K562 (cell line): Measurements from ENCODE around the gene MYBPH. TPM values are rescaled to one million over a fixed set of nuclear protein-coding genes. Genes with fewer than 3 reads are reported as not detected.

ENCODE experiments used
- ATAC-seq: fragments of 200-7000 bp; cut with Tn5 transposase; 3 replicates; pipeline ENCODE4 v1.9.1; 2020; ENCODE audit warnings: moderate library complexity
- BruUV-seq: library from RNA; stranded (reverse); fragments of 400-500 nt; replicated peaks from 2 replicates; lab custom pipeline; 2021; lab: Mats Ljungman, UMichigan
- CTCF ChIA-PET: fragments of 300-600 bp; formaldehyde crosslinking; extraction: SDS; loops from one replicate; lab custom pipeline; 2021; ENCODE audit warnings: low intra/inter-chr PET ratio; lab: Yijun Ruan, JAX
- POLR2A ChIA-PET: fragments of 300-600, 350-650 bp; sonication (Branson Sonifier 250); formaldehyde crosslinking; extraction: SDS; loops from one replicate; lab custom pipeline; 2021; ENCODE audit warnings: antibody characterized with exemption, inconsistent platforms; lab: Yijun Ruan, JAX
- DNase-seq, 4 experiments: peaks; one replicate each; pipeline versions ENCODE4 v3.0.0 to v3.0.0-alpha.2; 2011 to 2018; ENCODE audit warnings: low spot score in 3 of 4, mixed read lengths in 3 of 4; ENCODE audit errors: extremely low read depth in 1 of 4
- FAIRE-seq: peaks from 2 replicates; lab custom pipeline; 2011; peaks lifted over from hg19 to GRCh38; lab: Jason Lieb, UNC
- H2AFZ ChIP-seq: 2 replicates; pipeline ENCODE4 v1.6.0; 2011; ENCODE audit warnings: low read depth, low read length, control low read depth, inconsistent platforms
- H3K27ac ChIP-seq: fragments of 200-600 bp; 3 replicates; pipeline ENCODE4 v1.8.0; 2011; ENCODE audit warnings: low read depth, mild to moderate bottlenecking, control low read depth, inconsistent platforms, low read length, moderate library complexity, mixed read lengths; ENCODE audit errors: extremely low read depth
- H3K27me3 ChIP-seq, 2 experiments: fragments of 300-600 bp in 1 of 2; 2 replicates in 1 of 2; 3 replicates in 1 of 2; pipeline versions ENCODE4 v1.6.0 to v1.8.0; 2011; ENCODE audit warnings: inconsistent platforms in 2 of 2, low read length in 2 of 2, mild to moderate bottlenecking in 1 of 2, mixed read lengths in 1 of 2, moderate library complexity in 1 of 2; ENCODE audit not compliant: control insufficient read depth in 2 of 2, insufficient read depth in 2 of 2
- H3K36me3 ChIP-seq: fragments of 300-600 bp; 3 replicates; pipeline ENCODE4 v1.8.0; 2011; ENCODE audit warnings: mild to moderate bottlenecking, low read length, inconsistent platforms; ENCODE audit not compliant: control insufficient read depth, insufficient read depth
- H3K4me1 ChIP-seq, 2 experiments: fragments of 200-600 bp in 1 of 2; replicated peaks in 1 of 2; 2 replicates in 1 of 2; 3 replicates in 1 of 2; pipeline versions ENCODE4 v1.5.1 to v1.8.0; 2011; ENCODE audit warnings: inconsistent platforms in 2 of 2, low read length in 2 of 2, mild to moderate bottlenecking in 1 of 2, mixed read lengths in 1 of 2, moderate library complexity in 1 of 2; ENCODE audit not compliant: control insufficient read depth in 2 of 2, insufficient read depth in 2 of 2
- H3K4me2 ChIP-seq: 2 replicates; pipeline ENCODE4 v1.6.1; 2011; ENCODE audit warnings: low read length, control low read depth, inconsistent platforms, mixed read lengths; ENCODE audit not compliant: insufficient read depth
- H3K4me3 ChIP-seq: fragments of 200-600 bp; sonication (generic), shearing (Covaris generic); 2 replicates; pipeline ENCODE4 v1.5.1; 2016; ENCODE audit warnings: control low read depth, inconsistent platforms
- H3K79me2 ChIP-seq: fragments of 200-600 bp; 3 replicates; pipeline ENCODE4 v1.8.0; 2011; ENCODE audit warnings: low read length, inconsistent platforms; ENCODE audit not compliant: control insufficient read depth, insufficient read depth
- H3K9ac ChIP-seq, 2 experiments: 2 replicates each; pipeline versions ENCODE4 v1.6.0 to v1.6.1; 2011; ENCODE audit warnings: low read depth in 2 of 2, low read length in 2 of 2, control low read depth in 1 of 2, inconsistent platforms in 1 of 2, mild to moderate bottlenecking in 1 of 2, mixed read lengths in 1 of 2; ENCODE audit not compliant: insufficient read depth in 1 of 2
- H3K9me1 ChIP-seq: one replicate; pipeline ENCODE4 v1.6.0; 2011; ENCODE audit warnings: inconsistent platforms, mild to moderate bottlenecking, low read length, moderate library complexity; ENCODE audit not compliant: control insufficient read depth, insufficient read depth
- H3K9me3 ChIP-seq: replicated peaks from 2 replicates; pipeline ENCODE4 v1.5.1; 2011; ENCODE audit warnings: low read depth, low read length, inconsistent platforms; ENCODE audit not compliant: control insufficient read depth, insufficient read depth
- H4K20me1 ChIP-seq: replicated peaks from 2 replicates; pipeline ENCODE4 v1.6.1; 2011; ENCODE audit warnings: low read length, inconsistent platforms, mixed read lengths; ENCODE audit not compliant: control insufficient read depth, insufficient read depth
- BDP1 ChIP-seq: IDR thresholded peaks from 3 replicates; pipeline ENCODE4 v1.6.1; 2011; ENCODE audit not compliant: insufficient read length, insufficient read depth
- CHD1 ChIP-seq: fragments of 200-600 bp; sonication (generic); IDR thresholded peaks from one replicate; pipeline ENCODE4 v1.6.1; 2012; ENCODE audit warnings: mild to moderate bottlenecking, moderate library complexity, low read length, inconsistent platforms
- CSDE1 ChIP-seq, 2 experiments: fragments of 450-650 bp; IDR thresholded peaks; 2 replicates each; pipeline ENCODE4 v1.6.1; 2016; ENCODE audit warnings: mild to moderate bottlenecking in 1 of 2
- E2F6 ChIP-seq, 2 experiments: IDR thresholded peaks; 2 replicates each; pipeline ENCODE4 v1.6.1; 2011; ENCODE audit warnings: borderline replicate concordance in 1 of 2, control low read depth in 1 of 2, low read depth in 1 of 2, low read length in 1 of 2, mild to moderate bottlenecking in 1 of 2, mixed read lengths in 1 of 2, moderate library complexity in 1 of 2; ENCODE audit not compliant: insufficient read depth in 1 of 2, insufficient read length in 1 of 2, poor library complexity in 1 of 2, severe bottlenecking in 1 of 2; ENCODE audit errors: extremely low read depth in 1 of 2
- FOXJ2 ChIP-seq: fragments of 200-800 bp; sonication (Bioruptor generic); IDR thresholded peaks from 2 replicates; pipeline ENCODE4 v1.6.1; 2016; ENCODE audit warnings: missing genetic modification characterization, missing compliant biosample characterization
- HDAC8 ChIP-seq: fragments of 450-650 bp; IDR thresholded peaks from 2 replicates; pipeline ENCODE4 v1.6.1; 2016; ENCODE audit warnings: mild to moderate bottlenecking, missing genetic modification characterization, moderate library complexity, missing compliant biosample characterization
- HES1 ChIP-seq: fragments of 450-650 bp; IDR thresholded peaks from 2 replicates; pipeline ENCODE4 v1.6.1; 2016; ENCODE audit warnings: low read depth, mild to moderate bottlenecking, moderate library complexity
- MCM7 ChIP-seq, 2 experiments: fragments of 450-650 bp; IDR thresholded peaks; 2 replicates each; pipeline ENCODE4 v1.6.1; 2016 to 2018
- POLR3G ChIP-seq: IDR thresholded peaks from 2 replicates; pipeline ENCODE4 v1.6.1; 2011; ENCODE audit not compliant: insufficient read length, insufficient replicate concordance; ENCODE audit errors: extremely low read depth
- SP1 ChIP-seq: sonication (generic); formaldehyde crosslinking; IDR thresholded peaks from 2 replicates; pipeline ENCODE4 v1.8.1; 2022; ENCODE audit warnings: mild to moderate bottlenecking, missing genetic modification reagents
- SRSF1 ChIP-seq: fragments of 200-400 bp; formaldehyde crosslinking; IDR thresholded peaks from 2 replicates; pipeline ENCODE4 v1.6.1; 2017; ENCODE audit warnings: mild to moderate bottlenecking, low read depth, low read length, moderate library complexity
- ZKSCAN8 ChIP-seq: fragments of 200-800 bp; sonication (Bioruptor generic); IDR thresholded peaks from 2 replicates; pipeline ENCODE4 v1.6.1; 2016; ENCODE audit warnings: missing genetic modification characterization, missing compliant biosample characterization
- WGBS: fragments of 100-300 bp; shearing (Covaris generic); methylation state at CpG from one replicate; pipeline ENCODE4 v1.1.6; 2016; ENCODE audit warnings: low coverage, mixed read lengths; ENCODE audit not compliant: insufficient coverage; ENCODE audit errors: missing lambda C conversion rate; 5-methylcytosine and 5-hydroxymethylcytosine counted together
- in situ Hi-C: fragments of 300-500 bp; cut with MboI; formaldehyde crosslinking; loops from 4 replicates; pipeline ENCODE4 v1.15.0; 2018; ENCODE audit warnings: inconsistent platforms, mixed read lengths
- intact Hi-C: fragments of 100-400 bp; cut with micrococcal nuclease; formaldehyde crosslinking; loops from 2 replicates; pipeline ENCODE4 v1.14.2; 2022
- polyA plus RNA-seq, 8 experiments: library from polyadenylated mRNA; depleted of rRNA in 4 of 8; stranded (reverse) in 5 of 8; unstranded in 3 of 8; fragments of >200 nt; fragmentation: Nextera tagmentation in 2 of 8; fragmentation: Illumina TruSeq in 1 of 8; extraction: Ambion mirVana in 2 of 8; extraction: Trizol in 1 of 8; gene quantifications; 2 replicates each; pipeline versions ENCODE4 v1.2.1 to v1.2.3, GENCODE V29; 2011 to 2014; ENCODE audit warnings: inconsistent platforms in 1 of 8, missing spikeins in 1 of 8
- total RNA-seq, 7 experiments: library from RNA; depleted of rRNA in 6 of 7; stranded (reverse); fragments of >200 nt in 6 of 7; fragmentation: Illumina TruSeq in 2 of 7; extraction: Trizol in 2 of 7; gene quantifications; 2 replicates each; pipeline versions ENCODE4 v1.2.1 to v1.2.3, GENCODE V29; 2011 to 2021; ENCODE audit warnings: low replicate concordance in 1 of 7
- TF ChIP-seq, protein P1 (sequence below): fragments of 450-650 bp; conservative IDR thresholded peaks from 2 replicates; pipeline ENCODE4 v1.6.1; 2016; ENCODE audit warnings: missing genetic modification characterization, low read depth, mild to moderate bottlenecking, control low read depth, missing compliant biosample characterization
- TF ChIP-seq, protein P2 (sequence below): sonication (generic); formaldehyde crosslinking; IDR thresholded peaks from 2 replicates; pipeline ENCODE4 v1.9.0; 2022; ENCODE audit warnings: mild to moderate bottlenecking, missing genetic modification reagents

MYBPH gene
- total and polyA plus RNA-seq, 9 of the 15 experiments (the other 6 are each of a cell fraction or from before 2014, with no cell fraction given) = 0.13 TPM; not detected in 8

DNA sequence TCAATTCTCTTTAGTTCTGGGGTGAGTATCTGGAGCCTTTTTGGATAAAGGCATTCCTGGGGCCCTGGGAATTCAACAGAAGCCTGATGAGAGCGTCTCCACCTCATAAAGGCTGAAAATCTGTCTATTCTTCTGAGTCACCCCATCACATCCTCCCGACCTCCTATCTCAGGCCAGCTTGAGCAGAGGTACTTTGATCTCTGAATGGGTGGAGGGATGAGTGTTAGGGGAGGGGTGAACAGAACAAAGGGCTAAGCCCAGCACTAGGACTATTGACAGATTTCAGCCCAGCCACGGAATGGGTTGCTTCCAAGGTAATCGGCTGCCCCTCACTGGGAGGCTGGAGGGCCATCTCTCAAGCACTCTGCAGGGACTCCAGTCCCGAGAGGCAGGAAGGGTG, 2.5 kb upstream of the MYBPH start:
- CTCF ChIA-PET = no interaction called here

More for the DNA sequence above, 2.5 kb upstream of the MYBPH start:
- no peak overlapping the region for H3K4me2 ChIP-seq
- DNase-seq = no peak
- H3K4me1 ChIP-seq = 0 out of 5 replicates have a peak, but pooled peaks cover 0 to 2% of the 10 kb centered on the region in 2 experiments
- H3K9me3 ChIP-seq = no peaks in the 10 kb centered on the region
- H3K36me3 ChIP-seq = no peaks in the 10 kb centered on the region
- H2AFZ ChIP-seq = no peak overlapping the region
- peaks cover 17 to 74% of the 10 kb centered on the region in 2 experiments; a peak in 4 of 5 replicates for H3K27me3 ChIP-seq
- POLR2A ChIA-PET = interaction anchor here (0.6 to 0.7 kb wide), 3 partner anchors 21 to 532 kb away, joined by 3 to 4 read pairs (median 3); no protein-coding TSS in a partner anchor
- intact Hi-C loops = no loop called here
- WGBS = 1% methylated on average over 5 of the region's 5 CpGs
- no peak for FAIRE-seq
- TF ChIP-seq CHD1 (no peak), CSDE1 (IDR thresholded peaks at IDR 0.05) (no peak), HDAC8 (tag) (no peak), POLR3G (no peak), SRSF1 (no peak), FOXJ2 (tag) (no peak), SP1 (CRISPR knock-in tag) (no peak), ZKSCAN8 (no peak), BDP1 (no peak), MCM7 (IDR thresholded peaks at IDR 0.05) (no peak), E2F6 (IDR thresholded peaks at IDR 0.05; ENCODE audit: borderline replicate concordance in 1 of 2, extremely low read depth in 1 of 2, insufficient read depth in 1 of 2, insufficient read length in 1 of 2, low read depth in 1 of 2, low read length in 1 of 2, poor library complexity in 1 of 2, severe bottlenecking in 1 of 2) (no peak), HES1 (no peak)
- TF ChIP-seq, protein P1, sequence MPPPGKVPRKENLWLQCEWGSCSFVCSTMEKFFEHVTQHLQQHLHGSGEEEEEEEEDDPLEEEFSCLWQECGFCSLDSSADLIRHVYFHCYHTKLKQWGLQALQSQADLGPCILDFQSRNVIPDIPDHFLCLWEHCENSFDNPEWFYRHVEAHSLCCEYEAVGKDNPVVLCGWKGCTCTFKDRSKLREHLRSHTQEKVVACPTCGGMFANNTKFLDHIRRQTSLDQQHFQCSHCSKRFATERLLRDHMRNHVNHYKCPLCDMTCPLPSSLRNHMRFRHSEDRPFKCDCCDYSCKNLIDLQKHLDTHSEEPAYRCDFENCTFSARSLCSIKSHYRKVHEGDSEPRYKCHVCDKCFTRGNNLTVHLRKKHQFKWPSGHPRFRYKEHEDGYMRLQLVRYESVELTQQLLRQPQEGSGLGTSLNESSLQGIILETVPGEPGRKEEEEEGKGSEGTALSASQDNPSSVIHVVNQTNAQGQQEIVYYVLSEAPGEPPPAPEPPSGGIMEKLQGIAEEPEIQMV (tag) = no peak
- TF ChIP-seq, protein P2, sequence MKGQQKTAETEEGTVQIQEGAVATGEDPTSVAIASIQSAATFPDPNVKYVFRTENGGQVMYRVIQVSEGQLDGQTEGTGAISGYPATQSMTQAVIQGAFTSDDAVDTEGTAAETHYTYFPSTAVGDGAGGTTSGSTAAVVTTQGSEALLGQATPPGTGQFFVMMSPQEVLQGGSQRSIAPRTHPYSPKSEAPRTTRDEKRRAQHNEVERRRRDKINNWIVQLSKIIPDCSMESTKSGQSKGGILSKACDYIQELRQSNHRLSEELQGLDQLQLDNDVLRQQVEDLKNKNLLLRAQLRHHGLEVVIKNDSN (CRISPR knock-in tag) = no peak
- TF ChIP-seq, all 486 proteins: peak for 0
- H4K20me1 ChIP-seq = peaks cover 19% of the 10 kb centered on the region
- no peak overlapping the region for H3K27ac ChIP-seq
- no peak overlapping the region for H3K4me3 ChIP-seq
- no TSS peak for BruUV-seq
- no peak for ATAC-seq
- no peaks in the 10 kb centered on the region for H3K9me1 ChIP-seq
- in situ Hi-C loops = no loop called here
- H3K9ac ChIP-seq = no peak overlapping the region
- no peaks in the 10 kb centered on the region for H3K79me2 ChIP-seq
